Endothelial cell of umbilical vein (primary cell): ENCODE data around the gene FBXW9. TPM values are rescaled to one million over a fixed set of nuclear protein-coding genes. Genes with fewer than 3 reads are reported as not detected.
"Not testable (repeated sequence)": the region's sequence is repeated elsewhere in the genome, so short reads cannot be mapped to it uniquely, and the experiment has no call there.

Experiments used
- BruUV-seq: library from RNA; stranded (reverse); fragments of 400-500 nt; replicated peaks from 2 replicates; lab custom pipeline; 2021; lab: Mats Ljungman, UMichigan
- CTCF ChIA-PET: fragments of 300-600, 350-600 bp; sonication (Branson Sonifier 250); formaldehyde crosslinking; loops from one replicate; lab custom pipeline; 2021; ENCODE audit warnings: antibody characterized with exemption, inconsistent platforms; lab: Charles Lee
- POLR2A ChIA-PET: fragments of 300-600, 350-600 bp; sonication (Branson Sonifier 250); formaldehyde crosslinking; loops from one replicate; lab custom pipeline; 2021; ENCODE audit warnings: antibody characterized with exemption, inconsistent platforms; lab: Charles Lee
- DNase-seq: peaks from one replicate; pipeline ENCODE4 v3.0.0-alpha.2; 2011; ENCODE audit warnings: low read depth, low spot score
- FAIRE-seq: peaks from 2 replicates; lab custom pipeline; 2011; peaks lifted over from hg19 to GRCh38; lab: Jason Lieb, UNC
- H2AFZ ChIP-seq: 2 replicates; pipeline ENCODE4 v1.6.0; 2012; ENCODE audit warnings: low read depth, low read length, control low read depth, inconsistent platforms
- H3K27ac ChIP-seq: 2 replicates; pipeline ENCODE4 v1.5.1; 2011; ENCODE audit warnings: low read depth, mild to moderate bottlenecking, control low read depth, low read length, moderate library complexity; ENCODE audit not compliant: insufficient read depth
- H3K27me3 ChIP-seq, 2 experiments: 2 replicates each; pipeline versions ENCODE4 v1.6.0 to v1.6.1; 2011; ENCODE audit warnings: low read length in 2 of 2, mixed read lengths in 1 of 2; ENCODE audit not compliant: control insufficient read depth in 2 of 2, insufficient read depth in 2 of 2
- H3K36me3 ChIP-seq, 2 experiments: 2 replicates in 1 of 2; 3 replicates in 1 of 2; pipeline ENCODE4 v1.5.1; 2011; ENCODE audit warnings: low read length in 2 of 2, mild to moderate bottlenecking in 1 of 2, moderate library complexity in 1 of 2; ENCODE audit not compliant: control insufficient read depth in 2 of 2, insufficient read depth in 2 of 2; ENCODE audit errors: extremely low read depth in 1 of 2
- H3K4me1 ChIP-seq: 3 replicates; pipeline ENCODE4 v1.5.1; 2011; ENCODE audit warnings: mild to moderate bottlenecking, low read length; ENCODE audit not compliant: control insufficient read depth, insufficient read depth; ENCODE audit errors: extremely low read depth
- H3K4me2 ChIP-seq: 2 replicates; pipeline ENCODE4 v1.6.1; 2011; ENCODE audit warnings: low read length, control low read depth, mixed read lengths; ENCODE audit not compliant: insufficient read depth
- H3K4me3 ChIP-seq, 3 experiments: fragments of 200-600 bp in 1 of 3; sonication (generic), shearing (Covaris generic) in 1 of 3; replicated peaks in 1 of 3; 2 replicates each; pipeline ENCODE4 v1.5.1; 2011 to 2016; ENCODE audit warnings: control low read depth in 3 of 3, low read length in 3 of 3, mild to moderate bottlenecking in 2 of 3, inconsistent platforms in 1 of 3, low read depth in 1 of 3, moderate library complexity in 1 of 3; ENCODE audit not compliant: insufficient read depth in 1 of 3
- H3K79me2 ChIP-seq: 2 replicates; pipeline ENCODE4 v1.6.0; 2012; ENCODE audit warnings: low read length, inconsistent platforms; ENCODE audit not compliant: control insufficient read depth, insufficient read depth
- H3K9ac ChIP-seq: replicated peaks from 2 replicates; pipeline ENCODE3; 2011; ENCODE audit warnings: low read length, control low read depth; ENCODE audit not compliant: insufficient read depth; ENCODE audit errors: extremely low read depth
- H3K9me1 ChIP-seq: replicated peaks from 3 replicates; pipeline ENCODE4 v1.6.0; 2011; ENCODE audit warnings: mild to moderate bottlenecking, low read length; ENCODE audit not compliant: control insufficient read depth, insufficient read depth; ENCODE audit errors: extremely low read depth
- H3K9me3 ChIP-seq: replicated peaks from 2 replicates; pipeline ENCODE4 v1.5.1; 2012; ENCODE audit warnings: low read length, inconsistent platforms; ENCODE audit not compliant: control insufficient read depth, insufficient read depth
- H4K20me1 ChIP-seq: replicated peaks from 2 replicates; pipeline ENCODE3; 2011; ENCODE audit warnings: mild to moderate bottlenecking, low read length; ENCODE audit not compliant: control insufficient read depth, insufficient read depth; ENCODE audit errors: extremely low read depth
- FOS ChIP-seq: IDR thresholded peaks from 2 replicates; pipeline ENCODE4 v1.6.1; 2011; ENCODE audit warnings: mild to moderate bottlenecking, low read length, moderate library complexity, borderline replicate concordance; ENCODE audit not compliant: insufficient read depth
- GATA2 ChIP-seq: IDR thresholded peaks from 2 replicates; pipeline ENCODE4 v1.7.0; 2011; ENCODE audit warnings: low read depth, mild to moderate bottlenecking, moderate library complexity, mixed read lengths, low read length; ENCODE audit not compliant: insufficient read length, insufficient read depth
- JUN ChIP-seq: IDR thresholded peaks from 2 replicates; pipeline ENCODE4 v1.6.1; 2011; ENCODE audit warnings: borderline replicate concordance, low read depth; ENCODE audit not compliant: insufficient read length, insufficient read depth
- POLR2AphosphoS5 ChIP-seq: IDR thresholded peaks from 2 replicates; pipeline ENCODE4 v1.6.1; 2012; ENCODE audit warnings: low read depth, mild to moderate bottlenecking, control low read depth, low read length, moderate library complexity; ENCODE audit not compliant: insufficient read depth
- dilution Hi-C: fragments of 300-500 bp; cut with MboI; formaldehyde crosslinking; loops from one replicate; pipeline ENCODE4 v1.15.0; 2019; ENCODE audit warnings: low sequenced_read_pairs; ENCODE audit not compliant: extremely low pct_ligation_motif_present
- intact Hi-C: fragments of 100-400 bp; cut with micrococcal nuclease; formaldehyde crosslinking; loops from one replicate; pipeline ENCODE4 v1.10.0; 2022
- polyA plus RNA-seq, 4 experiments: library from polyadenylated mRNA; depleted of rRNA in 3 of 4; stranded (reverse) in 3 of 4; unstranded in 1 of 4; fragments of >200 nt; gene quantifications; 2 replicates each; pipeline versions ENCODE4 v1.2.1 to v1.2.3, GENCODE V29; 2011 to 2012; ENCODE audit warnings: missing spikeins in 1 of 4
- total RNA-seq: library from RNA; stranded (reverse); gene quantifications from 2 replicates; pipeline ENCODE4 v1.2.3, GENCODE V29; 2021

Gene FBXW9
- total and polyA plus RNA-seq, 2 donors (not counting 3 experiments of a cell fraction or from before 2014, with no cell fraction given), result 12.4 to 19.3 TPM

- ChIA-PET POLR2A (interaction anchor here (1.3 kb wide), 1 partner anchor 14 kb away, joined by 4 read pairs; the partner anchor contains the start of genes MAN2B1 and WDR83), CTCF (interaction anchor here (4.7 kb wide), 1 partner anchor 167 kb away, joined by 38 read pairs; no protein-coding TSS in a partner anchor)
- H3K27me3 ChIP-seq, result no peaks in the 10 kb centered on the region
- no peak overlapping the region for H3K4me3 ChIP-seq
- no TSS peak for BruUV-seq
- dilution Hi-C loops (no loop called here), intact Hi-C loops (loop anchor here (2.0 kb wide), 1 partner anchor 117 kb away; no protein-coding TSS in a partner anchor)
- H3K4me1 ChIP-seq, result no peaks in the 10 kb centered on the region
- no peak overlapping the region for H3K4me2 ChIP-seq
- no peak overlapping the region for H3K27ac ChIP-seq
- H3K79me2 ChIP-seq, result peaks cover 9% of the 10 kb centered on the region
- H3K36me3 ChIP-seq, result peaks cover 3 to 27% of the 10 kb centered on the region in 2 experiments
- H4K20me1 ChIP-seq, result no peaks in the 10 kb centered on the region
- no peak for FAIRE-seq
- TF ChIP-seq JUN, result no peak
- TF ChIP-seq POLR2AphosphoS5, result no peak
- no peak for TF ChIP-seq GATA2
- TF ChIP-seq FOS, result no peak
- no peak for DNase-seq
- no peaks in the 10 kb centered on the region for H3K9me3 ChIP-seq
- H2AFZ ChIP-seq, result no peak overlapping the region
- no peak overlapping the region for H3K9ac ChIP-seq
- no peaks in the 10 kb centered on the region for H3K9me1 ChIP-seq
These were observed 16.4 kb downstream of the FBXW9 start for GRCh38 chr19:12680034-12680433.

- H3K27ac ChIP-seq, H3K9me3 ChIP-seq, H3K9me1 ChIP-seq, H3K79me2 ChIP-seq, H4K20me1 ChIP-seq, H3K4me2 ChIP-seq, H3K4me1 ChIP-seq, DNase-seq, FAIRE-seq, dilution Hi-C loops, H2AFZ ChIP-seq, intact Hi-C loops, H3K9ac ChIP-seq, BruUV-seq, H3K4me3 ChIP-seq, H3K27me3 ChIP-seq: not testable (repeated sequence)
- ChIA-PET POLR2A (interaction anchor here (0.6 kb wide), 1 partner anchor 120 kb away, joined by 3 read pairs; no protein-coding TSS in a partner anchor), CTCF (interaction anchor here (1.0 to 4.7 kb wide), 3 partner anchors 12 to 169 kb away, joined by 3 to 38 read pairs (median 5); partner anchors contain the start of genes MAN2B1 and WDR83)
- H3K36me3 ChIP-seq, result peaks cover 5 to 35% of the 10 kb centered on the region in 2 experiments
These were observed 18.4 kb downstream of the FBXW9 start for GRCh38 chr19:12678039-12678438.
